Cardiac fibroblast (primary cell): ENCODE measurements around the gene DYNC1LI1.

Experiments used
- DNase-seq, 2 donors: peaks; one replicate each; pipeline versions ENCODE4 v3.0.0 to v3.0.0-alpha.2; 2010; ENCODE audit warnings: low read depth in 2 of 2
- H3K4me3 ChIP-seq, 2 donors: replicated peaks in 1 of 2; 1 replicate in 1 of 2; 2 replicates in 1 of 2; pipeline ENCODE4 v1.5.1; 2011; ENCODE audit warnings: low read depth in 2 of 2, low read length in 2 of 2, mild to moderate bottlenecking in 2 of 2, moderate library complexity in 1 of 2
- CTCF ChIP-seq: IDR thresholded peaks from one replicate; pipeline ENCODE4 v1.5.1; 2011; ENCODE audit warnings: low read depth, mild to moderate bottlenecking, low read length, inconsistent platforms

Gene DYNC1LI1

GRCh38 chr3:32577174-32577573, 6.5 kb upstream of the DYNC1LI1 start:
- peak; percentile 22 to 63 for DNase-seq
- peak overlapping the region in 1 of 2 donors; percentile 18 for H3K4me3 ChIP-seq
- no peak for TF ChIP-seq CTCF

- DNase-seq = peak in 1 of 2 donors; percentile 52
- no peak for TF ChIP-seq CTCF
Measured at GRCh38 chr3:32575451-32576113, 4.9 kb upstream of the DYNC1LI1 start.

DNA sequence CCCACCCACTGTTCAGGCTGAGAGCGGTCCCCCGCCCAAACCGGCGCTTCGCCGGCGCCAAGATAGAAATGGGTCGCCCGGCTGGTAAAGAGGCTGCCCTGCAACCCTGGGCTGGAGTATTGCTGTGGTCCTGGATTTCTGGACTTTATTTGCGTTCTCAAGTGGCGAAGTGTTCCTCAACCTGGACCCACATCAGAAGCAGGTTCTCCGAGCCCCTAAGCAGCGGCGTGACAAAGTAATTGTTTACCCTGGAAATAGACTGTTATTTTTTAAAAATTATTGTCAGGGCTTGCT, 481 bp upstream of the DYNC1LI1 start:
- TF ChIP-seq CTCF = no peak
- peak overlapping the region; percentile 75 to 94 for H3K4me3 ChIP-seq
- DNase-seq = no peak

More at GRCh38 chr3:32575451-32576113, 4.9 kb upstream of the DYNC1LI1 start:
- H3K4me3 ChIP-seq = no peak overlapping the region

DNA sequence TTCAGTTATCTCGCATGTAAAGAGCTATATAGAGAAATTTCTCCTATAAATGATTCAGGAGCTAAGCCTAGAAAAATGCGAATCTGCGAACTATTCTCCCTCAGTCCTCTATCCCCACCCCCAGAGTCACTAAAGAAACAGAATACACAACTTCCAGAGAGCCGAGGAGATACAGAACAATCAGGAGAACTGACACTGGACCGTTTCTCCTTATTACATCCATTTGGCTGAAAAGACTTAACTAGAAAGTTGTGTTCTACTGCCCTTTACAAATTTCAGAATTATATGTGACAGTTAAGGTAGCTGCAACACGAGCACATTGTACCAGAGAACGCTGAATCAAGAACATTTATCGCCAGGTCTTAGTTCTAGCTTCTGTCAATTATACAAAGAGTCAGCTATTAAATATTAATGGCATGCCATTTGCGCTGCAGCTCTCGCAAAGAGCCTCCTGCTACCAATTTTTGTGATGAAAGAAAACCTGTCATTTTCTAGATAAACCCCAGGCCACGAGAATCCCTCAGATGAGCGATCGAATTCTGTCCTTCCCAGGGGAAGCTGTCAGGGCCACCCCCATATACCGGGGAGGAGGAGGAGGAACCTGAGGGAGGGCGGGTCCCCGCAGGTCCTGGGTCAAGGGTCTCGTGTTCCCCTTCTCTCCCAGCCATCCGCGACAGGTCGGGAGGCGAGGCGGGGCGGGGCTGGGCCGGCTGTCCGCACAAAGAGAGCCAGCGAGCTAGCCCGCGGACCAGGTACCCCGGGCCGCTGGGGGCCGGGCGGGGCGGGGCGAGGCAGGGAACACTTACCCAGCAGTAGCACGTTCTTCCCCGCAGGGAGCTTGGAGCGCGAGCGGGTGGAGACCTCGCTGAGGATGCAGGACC, 878 bp downstream of the DYNC1LI1 start:
- peak; percentile 25 to 44 for DNase-seq
- peak overlapping the region; percentile 90 to 94 for H3K4me3 ChIP-seq
- TF ChIP-seq CTCF = no peak

- TF ChIP-seq CTCF = no peak
- H3K4me3 ChIP-seq = peak overlapping the region; percentile 90 to 94
- no peak for DNase-seq
Measured at GRCh38 chr3:32568953-32569352, 1.7 kb downstream of the DYNC1LI1 start.

- H3K4me3 ChIP-seq = no peak overlapping the region
- peak in 1 of 2 donors; percentile 16 for DNase-seq
- no peak for TF ChIP-seq CTCF
Measured at GRCh38 chr3:32564195-32564594, 6.5 kb downstream of the DYNC1LI1 start.
